SJSA1 (cell line): ENCODE results near the gene SMG5. TPM values are rescaled to one million over a fixed set of nuclear protein-coding genes. Genes with fewer than 3 reads are reported as not detected.

ENCODE experiments used
- DNase-seq, 2 experiments: peaks; one replicate each; pipeline ENCODE4 v3.0.0-alpha.2; 2015 to 2020; ENCODE audit warnings: low spot score in 2 of 2, low read depth in 1 of 2
- H3K27ac ChIP-seq: fragments of 250-450 bp; sonication (Bioruptor Pico); 2 replicates; pipeline ENCODE4 v1.5.1; 2020; ENCODE audit warnings: mild to moderate bottlenecking, moderate library complexity
- H3K27me3 ChIP-seq: fragments of 250-450 bp; sonication (Bioruptor Pico); replicated peaks from 2 replicates; pipeline ENCODE4 v1.5.1; 2020; ENCODE audit warnings: mild to moderate bottlenecking, moderate library complexity
- H3K36me3 ChIP-seq: fragments of 250-450 bp; sonication (Bioruptor Pico); 2 replicates; pipeline ENCODE4 v1.5.1; 2020; ENCODE audit warnings: mild to moderate bottlenecking
- H3K4me1 ChIP-seq: fragments of 250-450 bp; sonication (Bioruptor Pico); replicated peaks from 2 replicates; pipeline ENCODE4 v1.6.1; 2021; ENCODE audit warnings: mild to moderate bottlenecking
- H3K4me3 ChIP-seq: fragments of 250-450 bp; sonication (Bioruptor Pico); 2 replicates; pipeline ENCODE4 v1.5.1; 2020; ENCODE audit warnings: mild to moderate bottlenecking
- H3K9me3 ChIP-seq: fragments of 250-450 bp; sonication (Bioruptor Pico); replicated peaks from 2 replicates; pipeline ENCODE4 v1.5.1; 2020; ENCODE audit warnings: mild to moderate bottlenecking
- total RNA-seq: library from RNA; depleted of rRNA; stranded (reverse); fragments of >200 nt; shearing (Covaris generic); gene quantifications from 2 replicates; pipeline ENCODE4 v1.2.3, GENCODE V29; 2014

The SMG5 gene
- total RNA-seq, 1 experiment from 2014 or later, result 68.2 TPM

DNA sequence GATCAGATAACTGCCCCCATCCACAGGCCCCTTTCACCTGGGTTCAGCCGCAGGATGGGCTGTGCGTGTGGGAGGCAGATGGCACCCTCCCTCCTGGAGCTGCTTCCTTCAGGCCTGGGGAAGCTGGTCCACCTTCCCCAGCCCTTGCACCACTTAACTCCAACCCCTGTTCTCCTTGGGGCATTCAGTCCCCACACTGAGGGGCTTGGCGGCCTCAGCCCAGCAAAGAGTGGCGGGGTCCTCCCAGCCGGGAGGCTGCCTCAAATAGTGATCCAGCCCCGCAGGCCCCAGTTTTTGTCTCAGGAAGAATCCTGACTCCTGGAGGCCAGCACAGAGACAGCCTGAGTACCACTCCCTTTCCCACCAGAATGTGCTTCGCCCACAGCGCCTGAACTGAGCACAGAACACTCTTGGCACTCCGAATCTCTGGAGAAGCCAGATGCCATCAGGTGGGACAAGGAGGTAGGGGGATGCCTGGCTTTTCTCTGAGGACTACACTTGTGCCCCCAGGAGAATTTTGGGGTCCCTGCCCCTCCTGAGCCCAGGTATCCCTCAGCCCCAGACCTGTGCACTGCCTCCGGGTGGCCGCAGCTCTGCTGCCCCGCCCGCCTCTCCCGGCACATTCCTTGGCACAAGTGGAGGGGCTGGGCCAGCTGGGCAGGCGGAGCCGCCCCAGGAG, 35.7 kb downstream of the SMG5 start:
- no peaks in the 10 kb centered on the region for H3K9me3 ChIP-seq
- H3K4me3 ChIP-seq, result no peak overlapping the region
- DNase-seq, result no peak
- H3K27ac ChIP-seq, result no peak overlapping the region
- H3K4me1 ChIP-seq, result peaks cover 8% of the 10 kb centered on the region
- H3K36me3 ChIP-seq, result peaks cover 29% of the 10 kb centered on the region
- H3K27me3 ChIP-seq, result peaks cover 18% of the 10 kb centered on the region

DNA sequence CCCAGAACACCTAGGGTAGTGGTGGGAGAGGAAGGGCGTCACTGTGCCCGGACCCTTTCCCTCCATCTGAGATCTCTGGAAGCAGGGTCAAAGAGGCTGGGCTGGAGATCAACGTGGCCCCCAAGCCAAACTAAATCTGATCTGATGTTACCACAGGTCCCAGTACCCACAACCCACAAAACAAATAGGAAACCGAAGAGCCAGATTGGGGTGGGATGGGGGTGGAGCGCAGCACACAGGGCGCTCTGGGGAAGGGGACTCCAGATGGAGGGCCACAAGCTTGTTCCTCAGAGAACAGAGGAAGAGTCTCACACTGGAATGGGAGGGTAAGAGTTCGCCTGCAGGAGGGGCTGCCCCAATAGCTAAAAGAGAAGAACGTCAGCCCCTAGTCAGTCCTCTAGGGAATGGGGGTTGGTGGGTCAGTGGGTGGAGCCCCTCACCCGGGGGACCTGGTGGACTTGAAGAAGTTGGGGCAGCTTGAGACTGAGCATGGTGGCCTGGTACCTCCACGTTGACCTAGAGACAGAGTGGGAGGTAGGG, 36.3 kb downstream of the SMG5 start:
- Histone ChIP-seq H3K27ac (no peak overlapping the region), H3K4me3 (no peak overlapping the region), H3K27me3 (peaks cover 18% of the 10 kb centered on the region), H3K36me3 (peaks cover 23% of the 10 kb centered on the region), H3K9me3 (no peaks in the 10 kb centered on the region), H3K4me1 (peaks cover 8% of the 10 kb centered on the region)
- no peak for DNase-seq

DNA sequence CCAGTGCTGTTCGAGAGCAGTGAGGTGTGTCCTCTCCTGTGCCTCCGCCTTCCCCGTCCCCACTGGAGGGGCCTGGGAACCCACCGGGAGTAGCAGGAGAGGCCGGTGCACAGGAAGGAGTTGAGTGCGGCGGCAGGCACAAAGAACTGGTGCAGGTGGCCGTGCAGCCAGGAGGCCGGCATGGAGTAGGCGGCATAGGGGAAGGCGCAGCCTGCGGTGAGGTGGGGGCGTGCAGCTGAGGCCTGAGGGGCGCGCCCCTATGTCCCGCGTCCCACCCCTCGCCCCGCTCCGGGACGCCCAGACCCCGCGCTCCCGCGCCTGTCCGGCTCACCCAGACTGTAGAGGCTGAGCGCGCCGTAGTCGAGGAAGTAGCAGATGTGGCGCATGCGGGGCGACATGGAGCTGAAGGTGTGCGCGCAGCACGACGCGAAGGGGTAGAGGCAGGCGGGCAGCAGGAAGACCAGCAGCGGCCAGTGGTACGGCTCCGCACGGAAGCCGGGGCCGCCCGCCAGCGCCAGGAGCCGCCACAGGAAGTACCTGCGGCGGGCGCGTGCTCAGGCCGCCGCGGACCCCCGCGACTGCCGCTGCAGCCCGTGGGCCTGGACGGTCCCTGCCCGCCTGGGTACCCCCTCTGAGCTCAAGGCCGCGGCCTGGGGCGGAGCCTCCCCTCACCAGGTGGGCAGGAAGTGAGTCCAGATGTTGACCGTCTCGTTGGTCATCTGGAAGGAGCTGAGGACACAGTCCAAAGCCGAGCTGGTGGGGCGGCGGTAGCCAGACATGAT, 37.0 kb downstream of the SMG5 start:
- Histone ChIP-seq H3K27ac (no peak overlapping the region), H3K9me3 (no peaks in the 10 kb centered on the region), H3K27me3 (peaks cover 18% of the 10 kb centered on the region), H3K4me1 (peaks cover 8% of the 10 kb centered on the region), H3K4me3 (no peak overlapping the region), H3K36me3 (peaks cover 17% of the 10 kb centered on the region)
- DNase-seq, result no peak

DNA sequence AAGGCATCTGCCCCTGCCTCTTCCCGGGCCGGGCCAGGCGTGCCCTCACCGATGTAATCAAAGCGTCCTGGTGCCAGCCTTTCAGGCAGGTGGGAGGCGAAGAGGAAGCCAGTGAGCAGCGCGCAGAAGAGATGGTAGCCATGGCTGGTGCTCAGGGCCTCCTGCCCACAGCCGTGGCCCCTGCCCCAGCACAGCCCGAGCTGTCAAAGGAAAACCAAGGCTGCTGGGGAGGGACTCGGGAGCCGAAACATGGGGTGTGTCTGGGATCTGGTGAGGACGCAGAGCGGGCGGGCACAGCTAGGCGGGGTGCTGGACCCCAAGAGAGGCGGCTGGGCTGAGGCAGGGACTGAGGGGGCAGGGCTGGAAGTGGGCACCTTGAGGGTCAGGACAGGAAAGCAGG, 37.9 kb downstream of the SMG5 start:
- H3K4me1 ChIP-seq, result peaks cover 8% of the 10 kb centered on the region
- no peaks in the 10 kb centered on the region for H3K9me3 ChIP-seq
- no peak overlapping the region for H3K4me3 ChIP-seq
- H3K27me3 ChIP-seq, result peaks cover 18% of the 10 kb centered on the region
- H3K36me3 ChIP-seq, result peaks cover 10% of the 10 kb centered on the region
- DNase-seq, result no peak
- H3K27ac ChIP-seq, result no peak overlapping the region

DNA sequence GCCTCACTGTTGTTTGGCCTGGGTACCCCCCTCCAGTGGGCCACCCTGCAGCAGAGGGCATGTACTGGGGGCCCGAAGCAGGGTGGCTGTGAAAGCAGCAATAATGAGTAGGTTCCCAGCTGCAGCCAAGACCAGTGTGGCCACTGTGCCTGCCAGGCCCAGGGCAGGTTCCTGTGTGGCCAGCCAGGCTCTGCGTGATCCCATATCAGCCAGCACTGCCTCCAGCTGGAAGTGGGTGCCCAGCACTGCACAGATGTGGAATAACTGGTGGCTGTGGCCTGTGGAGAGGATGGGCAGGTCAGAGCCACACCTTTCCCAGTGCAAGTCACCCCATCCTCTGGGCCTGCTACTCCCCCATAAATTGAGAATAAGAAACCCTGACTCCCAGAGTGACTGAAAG, 38.5 kb downstream of the SMG5 start:
- H3K27ac ChIP-seq, result no peak overlapping the region
- H3K4me3 ChIP-seq, result no peak overlapping the region

DNA sequence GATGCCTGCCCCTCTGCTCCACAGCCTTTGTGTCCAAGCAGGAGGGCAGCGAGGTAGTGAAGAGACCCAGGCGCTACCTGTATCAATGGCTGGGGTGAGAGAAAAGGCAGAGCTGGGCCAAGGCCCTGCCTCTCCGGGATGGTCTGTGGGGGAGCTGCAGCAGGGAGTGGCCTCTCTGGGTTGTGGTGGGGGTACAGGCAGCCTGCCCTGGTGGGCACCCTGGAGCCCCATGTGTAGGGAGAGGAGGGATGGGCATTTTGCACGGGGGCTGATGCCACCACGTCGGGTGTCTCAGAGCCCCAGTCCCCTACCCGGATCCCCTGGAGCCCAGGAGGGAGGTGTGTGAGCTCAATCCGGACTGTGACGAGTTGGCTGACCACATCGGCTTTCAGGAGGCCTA, 39.9 kb downstream of the SMG5 start:
- Histone ChIP-seq H3K4me3 (no peak overlapping the region), H3K36me3 (peaks cover 11% of the 10 kb centered on the region), H3K27me3 (peaks cover 18% of the 10 kb centered on the region), H3K27ac (no peak overlapping the region), H3K9me3 (no peaks in the 10 kb centered on the region), H3K4me1 (peaks cover 8% of the 10 kb centered on the region)
- DNase-seq, result no peak

More for the DNA sequence above, 38.5 kb downstream of the SMG5 start:
- DNase-seq, result no peak
- Histone ChIP-seq H3K9me3 (no peaks in the 10 kb centered on the region), H3K4me1 (peaks cover 8% of the 10 kb centered on the region), H3K36me3 (peaks cover 7% of the 10 kb centered on the region), H3K27me3 (peaks cover 18% of the 10 kb centered on the region)

DNA sequence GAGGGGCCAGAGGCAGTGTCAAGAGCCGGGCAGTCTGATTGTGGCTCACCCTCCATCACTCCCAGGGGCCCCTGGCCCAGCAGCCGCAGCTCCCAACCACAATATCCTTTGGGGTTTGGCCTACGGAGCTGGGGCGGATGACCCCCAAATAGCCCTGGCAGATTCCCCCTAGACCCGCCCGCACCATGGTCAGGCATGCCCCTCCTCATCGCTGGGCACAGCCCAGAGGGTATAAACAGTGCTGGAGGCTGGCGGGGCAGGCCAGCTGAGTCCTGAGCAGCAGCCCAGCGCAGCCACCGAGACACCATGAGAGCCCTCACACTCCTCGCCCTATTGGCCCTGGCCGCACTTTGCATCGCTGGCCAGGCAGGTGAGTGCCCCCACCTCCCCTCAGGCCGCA, 40.7 kb downstream of the SMG5 start, which contains the start of gene BGLAP:
Gene BGLAP, plus strand, starts transcription at position 259 of the 400 bp plus-strand sequence. Its CDS starts 48 bp downstream, at position 307.
- no peak within 1 kb of the TSS for H3K4me3 ChIP-seq
- no peak for DNase-seq
- H3K4me1 ChIP-seq, result peaks cover 8% of the 10 kb centered on the region
- peaks cover 13% of the 10 kb centered on the region for H3K36me3 ChIP-seq
- peaks cover 18% of the 10 kb centered on the region for H3K27me3 ChIP-seq
- H3K27ac ChIP-seq, result no peak within 1 kb of the TSS
- no peaks in the 10 kb centered on the region for H3K9me3 ChIP-seq

DNA sequence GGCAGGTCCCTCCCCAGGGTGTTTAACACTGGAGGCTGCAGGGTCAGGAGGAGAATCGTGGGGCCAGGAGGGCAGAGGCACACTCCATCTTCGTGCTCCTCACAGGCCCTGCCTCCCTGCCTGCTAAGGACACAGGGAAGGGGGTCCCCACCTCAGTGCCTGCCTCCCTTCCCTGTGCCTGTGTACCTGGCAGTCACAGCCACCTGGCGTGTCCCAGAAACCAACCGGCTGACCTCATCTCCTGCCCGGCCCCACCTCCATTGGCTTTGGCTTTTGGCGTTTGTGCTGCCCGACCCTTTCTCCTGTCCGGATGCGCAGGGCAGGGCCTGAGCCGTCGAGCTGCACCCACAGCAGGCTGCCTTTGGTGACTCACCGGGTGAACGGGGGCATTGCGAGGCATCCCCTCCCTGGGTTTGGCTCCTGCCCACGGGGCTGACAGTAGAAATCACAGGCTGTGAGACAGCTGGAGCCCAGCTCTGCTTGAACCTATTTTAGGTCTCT, 41.3 kb downstream of the SMG5 start:
- peaks cover 15% of the 10 kb centered on the region for H3K27me3 ChIP-seq
- H3K9me3 ChIP-seq, result no peaks in the 10 kb centered on the region
- H3K27ac ChIP-seq, result no peak overlapping the region
- no peak for DNase-seq
- peaks cover 8% of the 10 kb centered on the region for H3K4me1 ChIP-seq
- H3K4me3 ChIP-seq, result no peak overlapping the region
- peaks cover 19% of the 10 kb centered on the region for H3K36me3 ChIP-seq

DNA sequence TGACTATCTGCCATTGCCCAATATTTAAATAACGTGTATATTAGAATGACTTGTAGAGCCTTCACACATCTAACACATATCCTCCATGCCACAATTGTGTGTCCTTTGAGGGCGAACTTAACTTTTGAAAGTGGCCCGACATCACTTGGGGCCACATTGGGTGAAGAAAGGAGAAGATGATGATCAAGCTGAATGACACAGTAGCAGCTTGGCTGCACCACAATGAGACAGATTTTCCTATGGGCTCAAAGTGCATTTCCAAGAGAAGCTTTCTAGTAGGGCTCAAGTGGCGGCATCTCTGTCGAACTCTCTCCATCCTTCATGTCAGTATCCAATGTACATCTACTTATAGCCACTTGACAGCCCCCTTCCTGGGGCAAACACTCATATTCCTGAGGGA, 44.4 kb downstream of the SMG5 start:
- Histone ChIP-seq H3K9me3 (no peaks in the 10 kb centered on the region), H3K27me3 (no peaks in the 10 kb centered on the region), H3K4me1 (peaks cover 9% of the 10 kb centered on the region), H3K4me3 (no peak overlapping the region), H3K36me3 (peaks cover 33% of the 10 kb centered on the region), H3K27ac (no peak overlapping the region)
- DNase-seq, result no peak

DNA sequence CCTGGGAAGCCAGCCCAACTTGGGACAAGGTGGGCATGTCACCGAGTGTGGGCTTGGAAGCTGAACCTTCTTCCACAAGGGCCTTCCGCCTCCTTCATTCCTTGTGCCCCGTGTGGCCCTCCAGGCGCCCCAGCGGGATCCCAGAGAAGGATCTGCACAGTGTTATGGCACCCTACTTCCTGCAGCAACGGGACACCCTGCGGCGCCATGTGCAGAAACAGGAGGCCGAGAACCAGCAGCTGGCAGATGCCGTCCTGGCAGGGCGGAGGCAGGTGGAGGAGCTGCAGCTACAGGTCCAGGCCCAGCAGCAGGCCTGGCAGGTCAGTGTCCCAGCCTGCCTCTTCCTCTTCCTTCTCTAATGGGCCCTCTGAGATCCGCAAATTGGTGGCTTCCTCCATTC, 46.5 kb downstream of the SMG5 start:
- Histone ChIP-seq H3K4me3 (no peak overlapping the region), H3K27me3 (no peaks in the 10 kb centered on the region), H3K9me3 (no peaks in the 10 kb centered on the region), H3K27ac (no peak overlapping the region), H3K4me1 (peaks cover 13% of the 10 kb centered on the region), H3K36me3 (peaks cover 33% of the 10 kb centered on the region)
- no peak for DNase-seq

DNA sequence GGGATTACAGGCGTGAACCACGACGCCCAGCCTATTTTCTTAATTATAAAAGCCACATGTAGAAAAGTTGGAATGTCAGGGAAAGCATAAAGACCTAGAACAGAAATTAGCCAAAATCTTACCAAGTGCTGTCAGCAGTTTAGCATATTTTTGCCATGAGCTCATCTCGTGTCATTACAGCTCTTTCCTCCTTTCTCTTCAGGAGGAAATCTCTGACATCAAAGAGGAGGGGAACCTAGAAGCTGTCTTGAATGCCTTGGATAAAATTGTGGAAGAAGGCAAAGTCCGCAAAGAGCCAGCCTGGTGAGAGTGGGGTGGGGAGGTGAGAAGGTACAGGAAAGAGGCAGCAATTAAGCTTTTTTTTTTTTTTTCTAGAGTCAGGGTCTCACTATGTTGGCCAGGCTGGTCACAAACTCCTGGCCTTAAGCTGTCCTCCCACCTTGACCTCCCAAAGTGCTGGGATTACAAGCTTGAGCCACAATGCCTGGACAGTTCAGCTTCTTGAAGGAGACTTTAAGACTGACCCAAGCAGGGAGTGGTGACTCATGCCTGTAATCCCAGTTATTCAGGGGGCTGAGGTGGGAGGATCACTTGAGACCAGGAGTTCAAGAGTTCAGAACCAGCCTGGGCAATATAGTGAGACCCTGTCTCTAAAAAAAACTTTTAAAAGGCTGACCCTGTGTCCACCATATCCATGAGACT, 49.0 kb downstream of the SMG5 start:
- H3K27me3 ChIP-seq, result no peaks in the 10 kb centered on the region
- peaks cover 27% of the 10 kb centered on the region for H3K36me3 ChIP-seq
- H3K4me1 ChIP-seq, result peaks cover 13% of the 10 kb centered on the region
- no peaks in the 10 kb centered on the region for H3K9me3 ChIP-seq
- H3K4me3 ChIP-seq, result no peak overlapping the region
- DNase-seq, result peak; percentile 75 to 89
- H3K27ac ChIP-seq, result peak overlapping the region; percentile 94

DNA sequence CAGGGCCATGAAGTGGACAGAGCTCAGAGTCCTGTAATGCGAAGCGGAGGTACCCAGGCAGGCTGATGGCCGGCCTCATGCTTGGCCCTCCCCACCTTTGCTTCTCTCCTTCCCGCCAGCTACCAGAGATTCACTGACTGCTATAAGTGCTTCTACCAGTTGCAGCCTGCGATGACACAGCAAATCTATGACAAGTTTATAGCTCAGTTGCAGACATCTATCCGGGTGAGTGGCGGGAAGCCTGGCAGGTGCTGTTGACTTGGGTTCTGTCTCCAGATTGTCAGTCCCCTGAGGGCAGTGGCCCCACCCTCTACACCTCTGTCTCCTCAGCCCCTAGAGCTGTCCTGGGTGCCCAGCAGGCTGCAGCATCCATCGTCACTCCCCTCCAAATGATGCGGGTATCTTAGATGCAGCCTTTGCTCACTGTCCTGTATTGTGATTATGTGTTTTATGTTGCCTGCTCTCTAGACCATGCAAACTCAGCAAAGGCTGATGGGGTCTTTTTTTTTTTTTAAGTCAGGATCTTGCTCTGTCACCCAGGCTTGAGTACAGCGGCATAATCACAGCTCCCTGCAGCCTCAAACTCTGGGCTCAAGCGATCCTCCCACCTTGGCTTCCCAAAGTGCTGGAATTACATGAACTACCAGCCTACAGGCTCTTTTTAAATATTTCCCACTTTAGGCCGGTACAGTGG, 50.3 kb downstream of the SMG5 start:
- no peaks in the 10 kb centered on the region for H3K27me3 ChIP-seq
- no peaks in the 10 kb centered on the region for H3K9me3 ChIP-seq
- peaks cover 13% of the 10 kb centered on the region for H3K4me1 ChIP-seq
- H3K4me3 ChIP-seq, result no peak overlapping the region
- peaks cover 21% of the 10 kb centered on the region for H3K36me3 ChIP-seq
- DNase-seq, result no peak
- H3K27ac ChIP-seq, result no peak overlapping the region

DNA sequence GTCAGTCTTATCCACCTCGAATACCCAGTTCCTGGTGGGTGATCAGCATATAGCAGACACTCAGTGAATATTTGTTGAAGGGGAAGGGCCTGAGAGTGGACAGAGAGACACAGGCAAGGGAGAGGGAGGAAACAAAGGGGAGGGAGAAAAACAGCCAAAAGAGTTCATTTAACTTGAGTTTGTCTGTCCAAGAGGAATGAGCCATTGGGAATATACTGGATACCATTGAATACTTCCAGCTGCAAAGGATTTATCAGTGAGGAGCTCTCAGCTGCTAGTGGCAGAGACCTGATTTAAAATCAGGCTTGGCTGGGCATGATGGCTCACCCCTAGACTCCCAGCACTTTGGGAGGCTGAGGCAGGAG, 52.2 kb downstream of the SMG5 start:
- Histone ChIP-seq H3K27ac (no peak overlapping the region), H3K36me3 (peaks cover 17% of the 10 kb centered on the region), H3K4me1 (peaks cover 13% of the 10 kb centered on the region), H3K27me3 (no peaks in the 10 kb centered on the region), H3K4me3 (no peak overlapping the region), H3K9me3 (no peaks in the 10 kb centered on the region)
- no peak for DNase-seq
